Activated CD8-positive, alpha-beta memory T cell treated with anti-CD3 and anti-CD28 coated beads, Interleukin-2, amount 50 U/mL, for 24 hours (primary cell): Measurements from ENCODE around the gene ETV3.
"Not testable (repeated sequence)": the region's sequence is repeated elsewhere in the genome, so short reads cannot be mapped to it uniquely, and the experiment has no call there.

Source experiments
- DNase-seq: peaks from one replicate; pipeline ENCODE4 v3.0.0-alpha.2; 2020; ENCODE audit errors: extremely low read depth

Gene ETV3

DNA sequence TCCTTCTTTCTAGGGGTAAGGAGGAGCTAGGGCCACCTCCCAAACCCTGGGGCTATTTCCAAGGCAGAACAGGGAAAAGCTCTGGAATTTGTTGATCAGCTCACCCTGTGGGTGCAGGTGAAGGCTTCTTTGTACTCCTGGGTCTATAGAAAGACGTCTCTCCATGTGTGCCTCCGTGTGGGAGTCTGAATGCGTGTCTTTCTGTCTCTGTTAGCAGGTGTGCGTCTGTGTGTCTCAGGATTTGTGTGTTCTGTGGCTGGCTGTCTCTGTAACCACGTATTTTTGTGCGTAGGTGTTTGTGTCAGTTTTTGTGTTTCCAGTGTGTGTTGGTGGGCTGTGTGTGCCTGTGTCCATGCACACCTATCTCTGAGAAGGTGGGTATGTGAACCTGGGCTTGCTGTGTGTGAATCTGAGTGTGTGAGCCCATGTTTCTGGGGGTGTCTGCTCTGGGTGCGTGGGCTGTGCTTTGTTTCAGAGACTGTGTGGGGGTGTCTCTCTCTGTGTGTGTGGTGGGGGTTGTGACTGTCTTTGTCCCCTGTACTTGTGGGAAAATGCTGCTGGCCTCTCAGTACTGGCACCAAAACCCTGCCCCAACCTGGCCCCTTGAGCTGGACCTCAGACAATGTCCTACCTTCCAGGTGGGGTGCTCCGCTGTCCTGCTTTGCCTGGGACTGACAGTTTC, 25.9 kb downstream of the ETV3 start:
- no peak for DNase-seq

DNA sequence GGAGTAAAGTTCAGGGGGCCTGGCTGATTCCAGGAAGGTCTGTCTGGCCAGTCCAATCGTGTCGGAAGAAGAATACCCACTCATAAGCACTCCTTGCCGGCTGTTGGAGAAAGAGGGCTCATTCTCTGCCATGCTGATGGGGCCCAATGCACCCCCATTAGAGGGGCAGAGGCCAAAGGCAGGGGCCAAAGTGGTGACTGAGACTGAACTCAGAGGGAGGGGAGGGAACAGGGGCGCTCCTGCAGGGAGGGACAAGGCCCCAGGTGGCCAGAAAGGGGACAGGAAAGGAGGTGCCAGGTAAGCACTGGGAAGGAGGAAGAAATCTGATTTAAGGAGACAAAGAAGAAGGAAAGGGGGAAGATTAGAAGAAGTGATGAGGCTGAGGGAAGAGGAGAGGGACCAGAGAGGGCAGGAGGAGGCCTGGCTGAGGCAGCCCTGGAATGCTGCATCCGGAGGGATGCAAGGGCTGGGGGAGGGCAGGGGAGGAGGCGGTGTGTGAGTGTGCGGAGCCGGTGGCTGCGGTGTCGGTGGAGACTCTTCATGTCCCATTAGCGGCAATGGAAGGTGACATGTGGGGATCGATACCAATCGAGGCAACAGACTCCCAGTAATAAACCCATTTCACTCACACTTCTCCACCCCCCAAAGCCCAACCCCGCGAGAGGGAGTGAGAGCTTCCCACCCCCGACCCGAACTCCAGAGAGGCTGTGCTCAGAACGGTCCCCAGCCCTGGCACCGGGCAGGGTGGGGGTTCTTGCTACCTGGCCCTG, 26.6 kb downstream of the ETV3 start:
- DNase-seq: no peak

DNA sequence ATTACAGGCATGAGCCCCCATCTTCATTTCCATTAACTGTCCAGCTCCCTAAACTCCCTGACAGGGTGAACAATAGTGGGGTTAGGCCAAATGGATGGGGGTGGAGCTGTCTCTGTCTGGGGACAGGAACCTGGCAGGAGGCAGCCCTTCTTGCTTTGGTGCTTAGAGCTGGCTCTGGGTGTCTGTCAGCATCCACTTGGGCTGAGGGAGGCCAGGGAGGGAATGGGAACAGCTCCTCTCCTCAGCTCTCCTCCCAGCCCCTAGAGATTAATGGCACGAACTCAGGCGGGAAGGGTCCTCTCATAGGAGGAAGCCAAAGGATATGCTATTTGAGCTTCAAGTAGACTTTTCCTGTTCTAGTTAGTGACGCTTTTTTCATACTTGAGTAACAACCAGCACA, 27.5 kb downstream of the ETV3 start:
- DNase-seq: no peak

DNA sequence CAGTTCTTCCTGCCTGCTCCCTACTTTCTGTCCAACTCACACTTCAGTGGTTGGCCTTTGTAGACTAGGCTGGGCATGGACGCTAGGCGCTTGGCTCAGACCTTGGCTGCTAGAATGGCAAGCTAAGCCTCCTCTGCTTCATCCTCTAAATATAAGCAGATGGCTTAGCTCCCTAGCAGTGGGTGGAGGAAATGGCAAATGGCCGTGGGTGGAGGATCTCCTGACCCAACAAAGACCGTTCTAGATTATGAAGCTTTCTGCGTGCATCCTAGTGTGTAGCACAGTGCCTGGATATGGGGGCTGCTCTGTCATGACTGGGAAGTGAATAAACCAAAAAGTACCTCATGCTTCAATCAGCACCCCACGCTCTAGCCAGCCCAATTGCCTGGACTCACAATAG, 28.2 kb downstream of the ETV3 start:
- no peak for DNase-seq

DNA sequence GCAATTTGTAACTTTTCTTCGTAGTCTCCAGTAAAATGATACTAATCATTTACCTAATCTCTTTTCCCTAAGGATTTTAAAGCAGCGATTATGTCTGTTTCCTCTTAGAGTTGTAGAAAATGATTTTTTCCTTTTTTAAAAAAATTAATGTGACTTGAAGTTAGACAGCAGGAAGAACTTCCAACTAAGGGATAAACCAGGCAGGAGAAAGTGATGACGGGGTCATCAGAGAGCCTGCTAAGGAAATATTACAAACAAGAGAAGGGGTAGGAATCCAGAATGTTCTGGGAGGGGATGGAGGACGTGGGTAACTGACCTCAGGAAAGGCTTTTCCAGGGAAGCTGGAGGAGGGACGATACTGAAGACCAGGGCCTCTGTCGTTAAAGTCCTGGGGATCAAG, 29.7 kb downstream of the ETV3 start:
- no peak for DNase-seq

DNA sequence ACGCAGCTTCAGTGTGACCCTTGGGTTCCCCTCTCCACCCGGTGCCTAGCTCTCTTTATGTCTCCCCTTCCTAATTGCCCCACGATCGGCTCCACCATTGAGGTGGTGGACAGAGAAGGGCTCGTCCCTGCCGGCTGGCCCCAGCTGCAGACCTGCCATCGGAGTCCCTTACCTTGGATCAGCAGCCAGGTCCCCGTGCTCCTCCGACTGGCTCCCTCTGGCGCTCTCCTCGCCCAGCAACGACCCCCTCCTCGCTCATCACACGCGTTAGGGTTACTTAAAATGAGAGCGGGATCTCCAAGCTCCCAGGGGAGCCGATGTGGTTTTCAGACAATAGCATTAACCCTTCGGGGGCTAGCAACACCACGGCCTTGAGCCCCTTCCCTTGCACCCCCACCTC, 30.5 kb downstream of the ETV3 start:
- no peak for DNase-seq

DNA sequence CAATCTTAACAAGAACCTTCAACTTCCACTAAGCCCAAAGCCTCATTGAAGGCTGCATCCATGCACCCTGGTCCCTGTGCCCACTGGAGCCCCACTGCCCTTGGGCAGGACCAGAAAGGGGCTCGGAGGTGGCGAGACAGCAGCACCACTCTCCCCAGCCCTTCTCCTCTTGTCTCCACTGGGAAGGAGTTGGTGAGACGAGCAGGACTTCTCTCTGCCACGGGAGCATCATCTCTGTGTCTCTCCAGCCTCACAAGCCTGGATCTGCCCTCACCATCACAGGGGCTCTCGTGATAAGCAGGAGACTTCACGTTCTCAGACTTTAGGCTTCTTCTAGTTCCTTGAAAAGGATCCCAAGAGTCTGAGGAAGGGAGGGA, 31.4 kb downstream of the ETV3 start:
- no peak for DNase-seq

DNA sequence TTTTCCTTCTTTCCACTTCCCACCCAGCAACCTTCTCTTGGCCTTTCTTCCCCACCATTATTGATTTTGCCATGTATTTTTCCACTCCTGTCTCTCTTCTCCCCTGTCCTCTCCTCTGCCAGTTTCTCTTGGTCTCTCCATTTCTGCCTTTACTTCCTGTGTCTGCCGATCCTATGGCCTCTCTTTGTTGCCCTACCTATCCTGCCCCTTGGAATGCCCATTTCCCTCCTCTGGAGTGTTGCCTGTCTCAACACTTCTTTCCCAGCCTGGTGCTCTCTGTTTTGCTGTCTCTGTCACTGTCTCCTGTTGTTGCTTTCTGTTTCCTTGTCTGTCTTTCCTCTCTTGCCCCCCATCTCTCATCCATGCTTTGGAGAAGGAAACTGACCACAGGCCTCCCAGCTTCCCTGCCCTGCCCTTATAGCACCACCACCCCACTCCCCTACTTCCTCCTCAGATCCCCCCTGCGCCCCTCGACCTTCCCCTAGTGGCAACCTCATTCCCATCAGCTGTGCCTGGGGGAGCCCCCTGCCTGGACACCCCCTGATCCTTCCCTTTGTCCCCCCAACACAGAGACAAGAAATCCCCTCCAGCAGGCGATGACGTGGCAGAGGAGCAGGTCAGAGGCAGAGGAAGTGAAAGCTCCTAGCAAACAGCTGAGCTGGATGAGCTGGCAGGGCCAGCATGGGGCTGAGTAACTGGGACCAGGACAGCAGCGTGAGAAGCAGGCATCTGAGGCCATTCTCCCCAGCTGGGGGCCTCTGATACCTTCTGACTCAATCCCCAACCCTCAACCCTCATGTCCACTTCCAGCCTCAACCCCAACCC, 32.0 kb downstream of the ETV3 start:
- DNase-seq: no peak

DNA sequence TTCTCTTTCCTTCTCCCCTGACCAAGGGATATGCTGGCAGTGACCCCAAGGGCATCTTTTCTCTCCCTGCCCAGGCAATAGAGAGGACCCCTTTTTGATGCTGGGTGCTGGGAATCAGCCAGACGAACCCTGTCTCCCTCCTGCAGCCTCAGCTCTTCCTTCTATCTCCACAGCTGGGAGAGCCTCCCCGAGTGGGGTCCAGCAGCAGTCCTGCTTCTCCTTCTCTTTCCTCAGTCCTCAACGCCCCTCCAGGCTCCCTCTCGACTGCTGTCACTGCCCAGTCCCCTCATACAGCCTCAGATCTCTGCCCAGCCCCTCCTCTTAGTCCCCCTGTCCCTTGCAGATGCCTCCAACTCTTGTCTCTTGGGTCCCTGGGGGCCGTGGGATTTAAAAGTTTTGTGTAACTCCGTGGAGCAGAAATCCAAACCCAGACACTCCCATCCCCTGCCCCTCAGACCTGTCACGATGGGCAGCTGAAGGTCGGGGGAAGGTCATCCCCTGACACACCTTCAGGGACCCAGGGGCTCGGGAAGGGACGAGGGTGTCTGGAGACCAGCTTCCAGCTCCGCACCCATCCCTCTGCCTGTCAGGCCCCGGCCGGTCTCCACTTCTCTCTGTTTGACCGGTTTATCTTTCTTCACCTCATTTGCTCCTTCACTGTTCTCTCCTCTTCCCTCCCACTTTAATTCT, 32.8 kb downstream of the ETV3 start:
- DNase-seq: no peak

DNA sequence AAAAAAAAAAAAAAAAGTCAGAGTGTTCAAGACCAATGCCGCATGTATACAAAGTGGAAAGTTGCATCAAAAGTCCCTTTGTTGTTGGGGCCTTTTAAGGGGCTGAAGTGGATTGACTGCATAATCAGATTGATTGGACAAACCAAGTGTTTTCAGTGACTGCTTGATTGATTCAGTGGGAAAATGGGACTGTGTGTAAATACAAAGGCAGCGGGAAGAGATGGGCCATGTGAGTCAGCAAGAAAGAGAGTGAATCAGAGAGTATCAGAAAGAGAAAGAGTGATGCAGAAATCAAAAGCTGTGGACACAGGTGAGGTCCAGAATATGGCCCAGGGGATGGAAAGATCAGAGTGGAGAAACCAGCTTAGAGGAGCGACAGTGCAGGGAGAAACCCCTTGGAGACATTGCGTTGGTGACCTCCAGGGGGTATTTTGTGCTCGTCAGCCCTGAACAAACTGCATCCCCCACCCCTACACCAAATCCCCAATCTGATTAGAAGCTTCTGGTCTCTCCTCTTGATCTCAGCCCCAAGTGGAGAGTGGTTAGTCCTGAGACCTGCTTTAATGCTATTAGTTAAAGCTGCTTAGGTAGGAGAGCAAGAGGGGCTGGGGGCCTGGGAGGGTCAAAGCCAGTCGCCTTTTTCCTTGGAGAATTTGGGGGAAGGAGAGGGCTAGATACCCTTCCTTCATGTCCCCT, 33.4 kb downstream of the ETV3 start:
- DNase-seq: no peak

DNA sequence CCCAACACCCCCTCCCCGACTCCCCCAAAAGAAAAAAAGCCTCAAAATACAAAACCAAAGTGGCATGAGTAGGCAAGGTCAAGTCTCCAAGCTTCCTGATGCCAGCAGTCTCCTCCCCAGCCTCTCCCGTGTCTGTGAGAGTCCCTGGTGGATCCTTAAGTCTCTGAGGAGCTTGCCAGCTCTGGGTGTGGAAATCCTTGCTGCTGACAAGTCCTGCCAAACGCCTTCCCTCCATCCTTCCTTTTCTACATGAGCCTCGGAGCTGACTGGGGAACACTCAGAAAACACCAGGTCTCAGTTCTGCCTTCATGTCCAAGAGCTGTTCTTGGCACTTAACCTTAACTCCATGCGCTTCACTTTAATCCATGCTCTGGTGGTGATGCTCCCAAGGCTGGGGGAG, 34.9 kb downstream of the ETV3 start:
- no peak for DNase-seq

DNA sequence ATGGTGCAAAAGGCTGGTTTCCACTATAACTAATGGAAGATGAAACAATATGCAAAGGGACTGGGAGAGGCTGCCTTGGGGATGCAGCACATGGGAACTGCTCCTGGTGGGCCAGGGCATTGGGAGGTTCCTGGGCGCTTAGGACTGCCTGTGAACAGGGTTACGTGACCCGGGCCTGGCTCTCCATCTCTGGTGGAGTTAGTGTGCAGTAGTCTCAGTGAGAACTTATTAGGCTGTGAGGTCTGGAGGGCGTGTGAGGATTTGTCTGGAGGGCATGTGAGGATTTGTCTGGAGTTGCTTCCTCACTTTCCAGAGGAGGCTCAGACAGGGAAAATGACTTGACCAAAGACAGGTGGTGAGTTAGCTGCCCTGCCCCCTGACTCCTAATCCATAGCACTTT, 37.0 kb downstream of the ETV3 start:
- no peak for DNase-seq

DNA sequence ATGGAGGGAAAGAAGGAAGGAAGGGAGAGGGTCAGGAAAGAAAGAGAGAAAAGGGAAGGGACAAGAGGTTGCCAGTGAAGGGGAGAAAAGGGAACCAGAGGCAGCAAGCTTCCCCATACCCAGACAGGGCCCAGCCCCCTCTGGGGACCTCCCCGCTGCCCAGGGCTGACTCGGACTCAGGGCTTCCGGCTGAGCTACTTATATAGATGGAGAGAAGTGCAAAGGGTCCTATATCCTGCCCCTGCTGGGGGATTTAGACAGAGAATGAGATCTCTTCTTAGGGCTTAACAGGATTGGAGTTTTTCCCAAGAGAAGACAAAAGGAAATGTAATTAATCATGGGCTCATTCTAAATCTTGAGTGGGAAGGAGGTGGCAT, 38.6 kb downstream of the ETV3 start, which contains the start of gene ETV3L:
ETV3L (minus strand) TSS at position 176 of the 377 bp plus-strand sequence. CDS start 285 bp downstream, outside the sequence.
- no peak for DNase-seq

DNA sequence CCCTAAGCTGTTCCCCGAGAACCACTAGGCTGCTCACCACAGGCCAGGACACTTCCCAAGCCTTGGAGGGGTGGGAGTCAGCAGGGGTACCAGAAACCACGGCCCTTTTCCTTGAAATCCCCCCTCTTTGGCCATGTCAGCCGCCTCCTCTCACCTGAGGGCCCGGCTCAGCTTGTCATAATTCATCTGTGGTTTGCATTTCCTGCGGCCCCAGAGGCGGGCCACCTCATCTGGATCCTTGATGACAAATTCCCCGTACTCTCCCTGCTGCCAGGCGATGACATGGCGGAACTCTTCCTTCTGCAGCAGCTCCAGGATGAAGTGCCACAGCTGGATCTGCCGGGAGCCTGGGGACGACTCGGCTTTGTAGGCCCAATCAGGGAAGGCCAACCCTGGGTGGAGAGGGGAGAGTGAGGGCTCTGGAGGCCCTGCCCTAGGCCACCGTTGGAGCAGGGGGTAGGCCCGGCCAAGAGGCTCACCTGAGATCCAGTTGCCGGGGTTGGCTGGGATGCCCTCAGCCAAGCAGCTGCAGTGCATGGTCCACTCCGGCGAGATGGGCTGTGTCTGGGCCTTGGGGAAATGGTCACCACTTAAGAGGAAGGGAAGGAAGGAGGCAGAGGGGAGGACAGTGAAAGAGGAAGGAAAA, 39.1 kb downstream of the ETV3 start:
- DNase-seq: not testable (repeated sequence)

DNA sequence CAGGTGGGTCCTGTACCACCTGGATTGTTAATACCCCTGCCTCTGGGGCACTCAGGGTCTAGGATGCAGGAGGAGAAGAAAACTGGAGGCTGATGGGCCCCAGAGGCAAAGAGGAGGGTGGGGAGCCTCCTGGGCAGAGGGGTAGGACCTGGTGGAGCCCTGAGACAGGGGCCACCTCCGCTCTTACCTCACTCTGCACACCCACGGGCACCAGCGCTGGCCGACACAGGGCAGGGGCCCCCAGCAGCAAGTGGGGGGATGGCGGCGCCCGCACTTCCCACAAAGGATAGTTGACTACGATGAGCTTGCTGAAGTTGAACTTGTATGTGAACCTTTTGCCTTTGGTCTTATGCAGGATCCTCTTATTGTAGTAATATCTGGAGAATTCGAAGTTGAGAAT, 39.7 kb downstream of the ETV3 start:
- DNase-seq: no peak

DNA sequence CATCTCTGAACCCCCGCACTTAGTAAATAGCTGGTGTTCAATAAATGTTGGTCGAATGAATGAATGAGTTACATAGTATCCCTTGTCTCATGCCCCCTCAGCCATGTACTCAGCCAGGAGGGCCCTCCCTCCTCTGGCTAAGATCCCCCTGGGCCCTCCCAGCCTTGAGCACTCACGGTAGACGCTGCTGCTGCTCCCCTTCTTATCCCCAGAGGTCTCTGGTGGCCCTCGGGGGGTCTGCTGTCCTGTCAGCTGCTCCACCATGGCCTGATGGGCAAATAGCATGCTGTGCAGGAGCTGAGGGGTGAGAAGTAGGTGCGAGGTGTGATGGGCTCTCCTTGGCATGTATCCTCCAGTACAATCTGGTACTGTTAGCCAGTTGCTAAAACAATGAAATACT, 40.5 kb downstream of the ETV3 start:
- no peak for DNase-seq

DNA sequence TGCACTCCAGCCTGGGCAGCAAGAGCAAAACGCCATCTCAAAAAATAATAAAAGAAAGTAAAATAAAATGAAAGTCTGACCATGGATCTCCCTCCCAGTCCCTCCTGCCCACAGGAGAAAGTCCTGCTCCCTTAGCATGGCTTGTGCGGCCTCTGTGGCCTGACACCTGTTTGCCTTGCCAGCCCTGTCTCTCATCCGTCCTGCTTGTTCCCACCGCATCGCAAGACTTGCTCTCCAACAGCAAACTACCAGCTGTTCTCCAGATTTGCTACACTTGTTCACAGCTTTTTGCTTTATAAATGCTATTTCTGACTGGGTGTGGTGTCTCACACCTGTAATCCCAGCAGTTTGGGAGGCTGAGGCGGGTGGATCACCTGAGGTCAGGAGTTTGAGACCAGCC, 41.3 kb downstream of the ETV3 start:
- DNase-seq: no peak

DNA sequence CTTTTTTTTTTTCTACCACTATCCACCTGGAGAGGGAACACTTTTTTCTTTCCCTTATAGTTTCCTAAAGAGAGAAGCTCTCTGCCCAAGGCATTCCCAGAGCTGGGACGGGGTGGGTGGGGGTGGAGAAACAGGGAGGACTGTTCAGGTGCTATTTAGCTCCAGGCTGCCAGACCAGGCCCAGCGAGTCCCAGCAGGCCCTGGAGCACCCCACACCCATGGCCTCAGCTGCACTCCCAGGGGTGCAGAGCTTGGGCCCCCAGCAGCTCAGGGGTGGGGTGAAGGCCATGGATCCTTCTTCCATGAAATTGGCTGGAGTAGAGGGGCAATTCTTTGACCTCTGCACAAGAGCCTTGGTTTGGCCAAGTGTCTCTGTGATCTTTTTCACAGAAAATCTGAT, 42.6 kb downstream of the ETV3 start:
- no peak for DNase-seq

DNA sequence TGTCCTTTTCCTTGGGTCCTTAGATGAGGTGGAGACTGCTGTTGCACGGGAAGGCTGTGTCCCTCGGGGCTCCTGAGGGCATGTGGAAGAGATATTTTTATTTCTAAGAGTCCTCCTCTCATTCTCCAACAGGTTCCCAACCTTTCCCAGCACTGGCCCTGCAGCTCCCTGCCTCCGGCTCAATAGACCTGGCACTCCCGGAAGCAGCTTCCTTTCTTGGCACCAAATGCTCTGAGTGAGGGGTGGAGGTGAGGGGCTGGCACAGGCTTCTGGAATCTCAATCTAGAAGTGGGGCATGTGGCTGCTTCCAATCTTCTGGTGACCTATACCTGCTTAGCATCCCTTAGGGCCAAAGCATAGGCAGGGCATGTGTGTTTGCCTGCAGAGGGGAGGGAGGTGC, 43.1 kb downstream of the ETV3 start:
- DNase-seq: no peak

DNA sequence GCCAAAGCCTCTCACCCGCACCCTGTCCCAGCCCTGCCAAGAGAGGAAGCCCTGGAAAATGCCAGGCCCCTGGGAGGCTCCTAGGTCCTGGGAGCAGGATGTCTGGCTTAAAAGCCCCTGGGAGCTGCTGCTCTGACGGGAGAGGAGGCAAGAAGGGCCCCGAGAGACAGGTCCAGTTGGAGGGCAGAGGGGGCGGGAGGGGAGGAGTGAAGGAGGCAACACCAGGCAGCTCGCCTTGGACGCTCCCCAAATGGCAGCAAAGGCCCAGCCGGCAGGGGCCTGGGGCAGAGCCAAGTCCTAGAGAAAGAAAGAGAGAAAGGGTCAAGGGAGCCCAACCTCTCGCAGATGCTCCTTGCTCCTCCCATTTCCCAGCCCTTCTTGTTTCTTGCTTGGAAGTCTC, 45.4 kb downstream of the ETV3 start:
- DNase-seq: no peak

DNA sequence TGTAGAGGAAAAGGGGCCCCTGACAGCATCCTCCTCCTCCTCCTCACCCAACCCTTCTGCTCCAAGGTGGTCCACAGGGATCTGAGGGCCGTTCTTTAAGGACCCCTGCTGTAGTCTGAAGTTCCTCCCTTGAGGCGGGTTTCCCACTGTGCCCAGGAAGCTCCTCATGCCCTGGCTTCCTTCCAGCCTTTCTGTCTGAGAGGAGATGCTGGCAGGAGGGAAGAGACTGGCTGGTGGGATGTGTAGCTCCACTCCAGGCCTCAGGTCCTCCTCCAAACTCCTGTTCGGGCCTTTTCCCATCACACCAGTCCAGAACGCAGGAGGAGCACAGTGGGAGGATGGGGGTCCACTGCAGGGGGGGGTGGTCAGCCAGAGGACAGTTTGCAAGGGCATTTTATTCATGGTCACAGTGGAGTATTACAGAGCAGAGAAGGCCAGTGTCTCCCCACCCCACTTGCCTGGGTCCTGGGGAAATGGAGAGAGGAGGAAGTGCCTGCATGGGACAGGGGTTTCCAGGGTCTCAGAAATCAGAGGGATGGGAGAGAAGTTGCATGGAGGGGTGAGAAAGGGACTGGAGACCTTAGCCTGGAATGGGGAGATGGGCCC, 46.4 kb downstream of the ETV3 start:
- no peak for DNase-seq
